Tibial nerve (tissue), 4 donors: ENCODE results near the gene ANO8. TPM values are rescaled to one million over a fixed set of nuclear protein-coding genes. Genes with fewer than 3 reads are reported as not detected.

Source experiments
- DNase-seq, 2 donors: peaks; one replicate each; pipeline ENCODE4 v3.0.0-alpha.2; 2019; ENCODE audit warnings: low spot score in 2 of 2
- H3K27ac ChIP-seq, 4 donors: fragments of 200-600 bp; sonication (generic) in 3 of 4; one replicate each; pipeline ENCODE4 v1.5.1; 2017 to 2019; ENCODE audit warnings: mild to moderate bottlenecking in 1 of 4
- H3K27me3 ChIP-seq, 2 donors: fragments of 200-600 bp; sonication (generic) in 1 of 2; one replicate each; pipeline versions ENCODE4 v1.5.1 to v1.6.0; 2017 to 2019
- H3K36me3 ChIP-seq, 3 donors: fragments of 200-600 bp; sonication (generic); one replicate each; pipeline ENCODE4 v1.5.1; 2018 to 2019
- H3K4me1 ChIP-seq, 4 donors: fragments of 200-600 bp; sonication (generic) in 3 of 4; one replicate each; pipeline ENCODE4 v1.5.1; 2017 to 2019
- H3K4me3 ChIP-seq, 4 donors: fragments of 200-600 bp; sonication (generic) in 3 of 4; one replicate each; pipeline ENCODE4 v1.5.1; 2017 to 2019; ENCODE audit warnings: mild to moderate bottlenecking in 1 of 4, moderate library complexity in 1 of 4
- H3K9me3 ChIP-seq, 4 donors: fragments of 200-600 bp; sonication (generic) in 3 of 4; one replicate each; pipeline ENCODE4 v1.5.1; 2017 to 2019
- CTCF ChIP-seq, 5 experiments: fragments of 200-600 bp in 3 of 5; fragments of 450-650 bp in 2 of 5; sonication (generic) in 3 of 5; IDR thresholded peaks; one replicate each; pipeline ENCODE4 v1.5.1; 2016 to 2019; ENCODE audit warnings: antibody characterized with exemption in 5 of 5, mild to moderate bottlenecking in 3 of 5, moderate library complexity in 2 of 5
- EP300 ChIP-seq, 2 donors: sonication (generic); formaldehyde crosslinking; IDR thresholded peaks; one replicate each; pipeline ENCODE4 v1.6.1; 2017; ENCODE audit warnings: antibody characterized with exemption in 2 of 2, mild to moderate bottlenecking in 1 of 2
- POLR2A ChIP-seq, 2 donors: fragments of 450-650 bp; IDR thresholded peaks; one replicate each; pipeline ENCODE4 v1.6.1; 2017; ENCODE audit warnings: antibody characterized with exemption in 2 of 2, mild to moderate bottlenecking in 2 of 2, moderate library complexity in 2 of 2
- WGBS, 2 donors: methylation state at CpG; one replicate each; pipeline ENCODE4 v1.1.5; 2018; 5-methylcytosine and 5-hydroxymethylcytosine counted together
- total RNA-seq, 4 donors: library from RNA; depleted of rRNA; stranded (reverse); fragments of >200 nt; gene quantifications; one replicate each; pipeline ENCODE4 v1.1.0, GENCODE V29; 2016

ANO8 gene
- total RNA-seq, 4 donors from 2014 or later = 10.7 to 23.1 (median 13.3) TPM

GRCh38 chr19:17321655-17322489 lies 12.8 kb downstream of the ANO8 start:
- Histone ChIP-seq H3K4me1 (peaks cover 0 to 44% (median 18%) of the 10 kb centered on the region in 4 donors), H3K9me3 (no peaks in the 10 kb centered on the region), H3K27ac (peak overlapping the region in 2 of 4 donors; percentile 19 to 52), H3K36me3 (peaks cover 0 to 84% (median 12%) of the 10 kb centered on the region in 3 donors), H3K4me3 (no peak overlapping the region), H3K27me3 (no peaks in the 10 kb centered on the region)
- TF ChIP-seq POLR2A (IDR thresholded peaks at IDR 0.05) (no peak), CTCF (IDR thresholded peaks at IDR 0.05) (no peak), EP300 (IDR thresholded peaks at IDR 0.05) (no peak)
- WGBS, 2 donors = 84% methylated on average over 12 to 17 of the region's 19 CpGs
- no peak for DNase-seq

- no peak for DNase-seq
- H3K36me3 ChIP-seq = peaks cover 0 to 87% (median 18%) of the 10 kb centered on the region in 3 donors
- TF ChIP-seq POLR2A (IDR thresholded peaks at IDR 0.05) = no peak
- no peak for TF ChIP-seq EP300 (IDR thresholded peaks at IDR 0.05)
- TF ChIP-seq CTCF (IDR thresholded peaks at IDR 0.05) = no peak
- no peaks in the 10 kb centered on the region for H3K27me3 ChIP-seq
- H3K4me3 ChIP-seq = no peak overlapping the region
- 83 to 90% methylated on average over 2 to 9 of the region's 11 CpGs for WGBS, 2 donors
- H3K4me1 ChIP-seq = peaks cover 0 to 29% (median 17%) of the 10 kb centered on the region in 4 donors
- H3K9me3 ChIP-seq = no peaks in the 10 kb centered on the region
- no peak overlapping the region for H3K27ac ChIP-seq
Observed at GRCh38 chr19:17320435-17320834, 14.2 kb downstream of the ANO8 start.

- Histone ChIP-seq H3K4me3 (no peak overlapping the region), H3K4me1 (peaks cover 0 to 23% (median 14%) of the 10 kb centered on the region in 4 donors), H3K9me3 (no peaks in the 10 kb centered on the region), H3K27ac (no peak overlapping the region), H3K27me3 (no peaks in the 10 kb centered on the region), H3K36me3 (peaks cover 0 to 83% (median 21%) of the 10 kb centered on the region in 3 donors)
- no peak for DNase-seq
- WGBS, 2 donors = 88 to 90% methylated on average over 40 of the region's 40 CpGs
- TF ChIP-seq POLR2A (IDR thresholded peaks at IDR 0.05) (no peak), EP300 (IDR thresholded peaks at IDR 0.05) (no peak), CTCF (IDR thresholded peaks at IDR 0.05) (no peak)
Observed at GRCh38 chr19:17319473-17320238, 15.0 kb downstream of the ANO8 start.

GRCh38 chr19:17318966-17319365 lies 15.7 kb downstream of the ANO8 start:
- Histone ChIP-seq H3K36me3 (peaks cover 0 to 84% (median 21%) of the 10 kb centered on the region in 3 donors), H3K4me3 (no peak overlapping the region), H3K9me3 (no peaks in the 10 kb centered on the region), H3K4me1 (peaks cover 0 to 17% (median 9%) of the 10 kb centered on the region in 4 donors), H3K27ac (no peak overlapping the region), H3K27me3 (no peaks in the 10 kb centered on the region)
- DNase-seq = no peak
- WGBS, 2 donors = 69 to 75% methylated on average over 6 of the region's 6 CpGs
- TF ChIP-seq CTCF (IDR thresholded peaks at IDR 0.05) = no peak
